OCI-LY7 (cell line): ENCODE data around the gene TMEM165. TPM values are rescaled to one million over a fixed set of nuclear protein-coding genes. Genes with fewer than 3 reads are reported as not detected.

Experiments
- BruUV-seq: library from RNA; stranded (reverse); fragments of 400-500 nt; replicated peaks from 2 replicates; lab custom pipeline; 2021; lab: Mats Ljungman, UMichigan
- CTCF ChIA-PET: fragments of 300-600 bp; sonication (Branson Sonifier 250); formaldehyde crosslinking; loops from one replicate; lab custom pipeline; 2022; ENCODE audit warnings: antibody characterized with exemption; ENCODE audit not compliant: unreplicated experiment; lab: Charles Lee
- POLR2A ChIA-PET: fragments of 300-600 bp; sonication (Branson Sonifier 250); formaldehyde crosslinking; loops from one replicate; lab custom pipeline; 2022; ENCODE audit warnings: antibody characterized with exemption; lab: Charles Lee
- DNase-seq: peaks from one replicate; pipeline ENCODE4 v3.0.0-alpha.2; 2015; ENCODE audit warnings: low spot score
- H2AFZ ChIP-seq: fragments of 200-600 bp; sonication (generic), shearing (Covaris generic); 2 replicates; pipeline ENCODE4 v1.6.1; 2014; ENCODE audit warnings: mild to moderate bottlenecking, antibody characterized with exemption, low read length, moderate library complexity
- H3K27ac ChIP-seq: fragments of 200-600 bp; sonication (generic); 2 replicates; pipeline ENCODE4 v1.5.1; 2014; ENCODE audit warnings: mixed run types, low read depth, mild to moderate bottlenecking, moderate library complexity, low read length, inconsistent platforms; ENCODE audit not compliant: poor library complexity, severe bottlenecking
- H3K36me3 ChIP-seq: fragments of 200-600 bp; sonication (generic); 2 replicates; pipeline ENCODE4 v1.6.1; 2014; ENCODE audit warnings: mild to moderate bottlenecking, antibody characterized with exemption, low read length, moderate library complexity, mixed read lengths; ENCODE audit not compliant: insufficient read depth
- H3K4me1 ChIP-seq: fragments of 200-600 bp; sonication (generic); 2 replicates; pipeline ENCODE4 v1.5.1; 2014; ENCODE audit warnings: mild to moderate bottlenecking, low read length; ENCODE audit not compliant: insufficient read depth, poor library complexity, severe bottlenecking
- H3K4me2 ChIP-seq: fragments of 200-600 bp; sonication (generic); 2 replicates; pipeline ENCODE4 v1.6.1; 2014; ENCODE audit warnings: mild to moderate bottlenecking, low read length
- H3K4me3 ChIP-seq: fragments of 200-600 bp; sonication (generic); 2 replicates; pipeline ENCODE4 v1.5.1; 2014; ENCODE audit warnings: mild to moderate bottlenecking, low read depth, low read length; ENCODE audit not compliant: poor library complexity, severe bottlenecking
- H3K79me2 ChIP-seq: fragments of 200-600 bp; sonication (generic); 2 replicates; pipeline ENCODE4 v1.6.1; 2016; ENCODE audit warnings: low read depth, mild to moderate bottlenecking, low read length, moderate library complexity, mixed read lengths; ENCODE audit not compliant: insufficient read depth
- H3K9me2 ChIP-seq: fragments of 200-600 bp; sonication (generic); 2 replicates; pipeline ENCODE4 v1.6.1; 2016; ENCODE audit warnings: mild to moderate bottlenecking, low read length, mixed read lengths; ENCODE audit not compliant: insufficient read depth
- H3K9me3 ChIP-seq: fragments of 200-600 bp; sonication (generic); 2 replicates; pipeline ENCODE4 v1.6.1; 2014; ENCODE audit warnings: mild to moderate bottlenecking, mixed run types, low read length, mixed read lengths
- H4K20me1 ChIP-seq: fragments of 200-600 bp; sonication (generic); 2 replicates; pipeline ENCODE4 v1.6.1; 2014; ENCODE audit warnings: mild to moderate bottlenecking, antibody characterized with exemption, low read length, moderate library complexity, mixed read lengths; ENCODE audit not compliant: insufficient read depth
- EZH2phosphoT487 ChIP-seq: fragments of 200-600 bp; sonication (generic); IDR thresholded peaks from 2 replicates; pipeline ENCODE4 v1.6.1; 2018; ENCODE audit warnings: low read depth, borderline replicate concordance, mild to moderate bottlenecking, mixed run types, antibody characterized with exemption, low read length, moderate library complexity, mixed read lengths
- intact Hi-C: fragments of 100-400 bp; cut with micrococcal nuclease; formaldehyde crosslinking; loops from one replicate; pipeline ENCODE4 v1.10.0; 2022; ENCODE audit not compliant: unreplicated experiment
- small RNA-seq: library from RNA; depleted of rRNA; stranded (forward); fragments of <200 nt; gene quantifications from one replicate; pipeline ENCODE3, GENCODE V24; 2014
- total RNA-seq, 2 experiments: library from RNA; depleted of rRNA in 1 of 2; stranded (reverse); fragments of >200 nt in 1 of 2; shearing (Covaris generic) in 1 of 2; gene quantifications; 2 replicates each; pipeline ENCODE4 v1.2.3, GENCODE V29; 2014 to 2022
- TF ChIP-seq, protein P1 (sequence below): fragments of 200-600 bp; sonication (generic); conservative IDR thresholded peaks from 2 replicates; pipeline ENCODE4 v1.5.1; 2014; ENCODE audit warnings: mild to moderate bottlenecking, antibody characterized with exemption, low read length, moderate library complexity, mixed read lengths

Gene TMEM165
- total RNA-seq, 2 experiments from 2014 or later: 70.8 to 86.1 TPM

DNA sequence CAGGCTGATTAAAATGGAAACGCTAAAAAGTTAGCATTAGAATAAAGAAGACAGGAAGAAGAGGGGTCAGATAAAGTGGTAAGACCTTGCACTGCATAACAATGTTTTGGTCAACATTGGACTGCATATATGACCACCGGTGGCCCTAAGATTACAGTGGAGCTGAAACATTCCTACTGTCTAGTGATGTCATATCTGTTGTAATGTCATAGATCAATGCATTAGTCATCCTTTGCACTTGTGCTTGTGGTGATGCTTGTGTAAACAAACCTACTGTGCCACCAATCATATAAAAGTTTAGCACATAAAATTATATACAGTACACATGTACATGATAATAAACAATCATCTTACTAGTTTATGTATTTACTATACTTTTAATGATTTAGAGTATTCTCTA is 73.0 kb downstream of the TMEM165 start:
- ChIA-PET POLR2A (interaction anchor here (0.9 kb wide), 1 partner anchor 31 kb away, joined by 3 read pairs; no protein-coding TSS in a partner anchor), CTCF (no interaction called here)
- no peaks in the 10 kb centered on the region for H4K20me1 ChIP-seq
- no peak overlapping the region for H3K4me3 ChIP-seq
- no peaks in the 10 kb centered on the region for H3K79me2 ChIP-seq
- BruUV-seq: no TSS peak
- no peaks in the 10 kb centered on the region for H3K4me1 ChIP-seq
- H3K9me3 ChIP-seq: no peaks in the 10 kb centered on the region
- H3K9me2 ChIP-seq: no peaks in the 10 kb centered on the region
- TF ChIP-seq EZH2phosphoT487: no peak
- TF ChIP-seq, protein P1, sequence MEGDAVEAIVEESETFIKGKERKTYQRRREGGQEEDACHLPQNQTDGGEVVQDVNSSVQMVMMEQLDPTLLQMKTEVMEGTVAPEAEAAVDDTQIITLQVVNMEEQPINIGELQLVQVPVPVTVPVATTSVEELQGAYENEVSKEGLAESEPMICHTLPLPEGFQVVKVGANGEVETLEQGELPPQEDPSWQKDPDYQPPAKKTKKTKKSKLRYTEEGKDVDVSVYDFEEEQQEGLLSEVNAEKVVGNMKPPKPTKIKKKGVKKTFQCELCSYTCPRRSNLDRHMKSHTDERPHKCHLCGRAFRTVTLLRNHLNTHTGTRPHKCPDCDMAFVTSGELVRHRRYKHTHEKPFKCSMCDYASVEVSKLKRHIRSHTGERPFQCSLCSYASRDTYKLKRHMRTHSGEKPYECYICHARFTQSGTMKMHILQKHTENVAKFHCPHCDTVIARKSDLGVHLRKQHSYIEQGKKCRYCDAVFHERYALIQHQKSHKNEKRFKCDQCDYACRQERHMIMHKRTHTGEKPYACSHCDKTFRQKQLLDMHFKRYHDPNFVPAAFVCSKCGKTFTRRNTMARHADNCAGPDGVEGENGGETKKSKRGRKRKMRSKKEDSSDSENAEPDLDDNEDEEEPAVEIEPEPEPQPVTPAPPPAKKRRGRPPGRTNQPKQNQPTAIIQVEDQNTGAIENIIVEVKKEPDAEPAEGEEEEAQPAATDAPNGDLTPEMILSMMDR: no peak
- H3K4me2 ChIP-seq: no peak overlapping the region
- intact Hi-C loops: no loop called here
- no peak overlapping the region for H3K27ac ChIP-seq
- H2AFZ ChIP-seq: no peak overlapping the region
- H3K36me3 ChIP-seq: no peaks in the 10 kb centered on the region
- no peak for DNase-seq

DNA sequence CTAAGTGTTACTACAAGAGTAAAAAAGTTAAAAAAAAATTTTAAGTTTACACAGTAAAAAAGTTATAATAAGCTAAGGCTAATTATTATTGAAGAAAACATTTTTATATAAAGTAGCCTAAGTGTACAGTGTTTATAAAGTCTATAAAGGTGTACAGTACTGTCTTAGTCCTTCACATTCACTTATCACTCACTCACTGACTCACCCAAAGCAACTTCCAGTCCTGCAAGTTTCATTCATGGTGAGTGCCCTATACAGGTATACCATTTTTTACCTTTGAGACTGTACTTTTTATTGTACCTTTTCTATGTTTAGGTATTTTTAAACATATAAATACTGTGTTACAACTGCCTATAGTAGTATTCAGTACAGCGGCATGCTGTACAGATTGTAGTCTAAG is 74.2 kb downstream of the TMEM165 start:
- ChIA-PET POLR2A (interaction anchor here (1.0 to 1.5 kb wide), 2 partner anchors 17 to 33 kb away, joined by 3 to 4 read pairs; no protein-coding TSS in a partner anchor), CTCF (no interaction called here)
- H2AFZ ChIP-seq: no peak overlapping the region
- no peaks in the 10 kb centered on the region for H3K4me1 ChIP-seq
- intact Hi-C loops: no loop called here
- BruUV-seq: no TSS peak
- no peaks in the 10 kb centered on the region for H4K20me1 ChIP-seq
- no peaks in the 10 kb centered on the region for H3K36me3 ChIP-seq
- H3K9me2 ChIP-seq: no peaks in the 10 kb centered on the region
- H3K27ac ChIP-seq: no peak overlapping the region
- H3K79me2 ChIP-seq: no peaks in the 10 kb centered on the region
- no peak for DNase-seq
- H3K4me2 ChIP-seq: no peak overlapping the region
- no peaks in the 10 kb centered on the region for H3K9me3 ChIP-seq
- no peak overlapping the region for H3K4me3 ChIP-seq
- TF ChIP-seq EZH2phosphoT487: no peak
- TF ChIP-seq, protein P1: no peak

Small RNAs within 50 kb of the gene (small RNA-seq; reads per million reads assigned to genes)
- not detected for gene RF00019

Other genes starting within 250 kb of the TMEM165 start
- gene SRD5A3, start 49.7 kb upstream of the TMEM165 start, total RNA-seq (2014; rRNA removed; shearing (Covaris generic)): 3.9 and 5.9 TPM in 2 replicates
- 11.4 and 15.3 TPM in 2 replicates for gene SRD5A3, start 49.7 kb upstream of the TMEM165 start, total RNA-seq (2022)
- 1.9 and 2.0 TPM in 2 replicates for gene CLOCK, start 151.0 kb downstream of the TMEM165 start, total RNA-seq (2014; rRNA removed; shearing (Covaris generic))
- gene CLOCK, start 151.0 kb downstream of the TMEM165 start, total RNA-seq (2022): 5.1 and 9.0 TPM in 2 replicates
- gene PDCL2, start 196.3 kb downstream of the TMEM165 start, total RNA-seq (2014; rRNA removed; shearing (Covaris generic)): not detected in 2 replicates
- not detected in 2 replicates for gene PDCL2, start 196.3 kb downstream of the TMEM165 start, total RNA-seq (2022)
- not detected in 2 replicates for gene NMU, start 240.3 kb downstream of the TMEM165 start, total RNA-seq (2014; rRNA removed; shearing (Covaris generic))
- not detected in 2 replicates for gene NMU, start 240.3 kb downstream of the TMEM165 start, total RNA-seq (2022)